GM12878 (cell line): Measurements from ENCODE around the gene CTR9.
"Not testable (repeated sequence)": the region's sequence is repeated elsewhere in the genome, so short reads cannot be mapped to it uniquely, and the experiment has no call there.

Experiments
- BRCA1 ChIP-seq: IDR thresholded peaks from 2 replicates; pipeline ENCODE4 v1.6.1; 2011; ENCODE audit warnings: low read depth, low read length, improper control_type of control experiment
- CBX5 ChIP-seq: sonication (generic); IDR thresholded peaks from 2 replicates; pipeline ENCODE4 v1.6.1; 2016; ENCODE audit warnings: low read depth, moderate library complexity, mild to moderate bottlenecking, inconsistent platforms
- HCFC1 ChIP-seq: fragments of 150-350 bp; IDR thresholded peaks from 2 replicates; pipeline ENCODE4 v1.6.1; 2014; ENCODE audit warnings: low read length
- HDAC6 ChIP-seq: fragments of 200-600 bp; sonication (generic); IDR thresholded peaks from one replicate; pipeline ENCODE4 v1.8.0; 2017; ENCODE audit warnings: antibody characterized with exemption; ENCODE audit not compliant: unreplicated experiment
- NBN ChIP-seq: fragments of 450-650 bp; IDR thresholded peaks from 2 replicates; pipeline ENCODE4 v1.6.1; 2016
- POLR2A ChIP-seq: IDR thresholded peaks from 2 replicates; pipeline ENCODE4 v1.6.1; 2011; ENCODE audit warnings: low read depth, mild to moderate bottlenecking, low read length
- POLR2AphosphoS5 ChIP-seq: IDR thresholded peaks from 2 replicates; pipeline ENCODE4 v1.6.1; 2011; ENCODE audit warnings: mild to moderate bottlenecking, low read length, inconsistent platforms
- RCOR1 ChIP-seq: conservative IDR thresholded peaks from 2 replicates; pipeline ENCODE4 v1.6.1; 2012; ENCODE audit warnings: low read depth, low read length, improper control_type of control experiment
- TAF1 ChIP-seq: IDR thresholded peaks from 2 replicates; pipeline ENCODE4 v1.6.1; 2011; ENCODE audit warnings: mild to moderate bottlenecking, low read depth, low read length, borderline replicate concordance
- ZZZ3 ChIP-seq: IDR thresholded peaks from 2 replicates; pipeline ENCODE4 v1.6.1; 2011; ENCODE audit warnings: low read depth; ENCODE audit not compliant: control insufficient read depth, insufficient read length
- TF ChIP-seq, protein P1 (sequence below), 3 experiments: IDR thresholded peaks in 2 of 3; conservative IDR thresholded peaks in 1 of 3; 2 replicates each; pipeline ENCODE4 v1.5.1; 2011; ENCODE audit warnings: low read depth in 3 of 3, low read length in 3 of 3, mild to moderate bottlenecking in 3 of 3, control low read depth in 2 of 3, moderate library complexity in 2 of 3, inconsistent platforms in 1 of 3, mixed read lengths in 1 of 3; ENCODE audit not compliant: control insufficient read depth in 2 of 3, insufficient read depth in 1 of 3; ENCODE audit errors: extremely low read depth in 1 of 3
- TF ChIP-seq, protein P2 (sequence below): fragments of 450-650 bp; IDR thresholded peaks from 2 replicates; pipeline ENCODE4 v1.6.1; 2017; ENCODE audit warnings: mild to moderate bottlenecking, moderate library complexity
- TF ChIP-seq, protein P3 (sequence below): IDR thresholded peaks from 2 replicates; pipeline ENCODE4 v1.6.1; 2011; ENCODE audit warnings: low read depth, low read length, improper control_type of control experiment, borderline replicate concordance

DNA sequence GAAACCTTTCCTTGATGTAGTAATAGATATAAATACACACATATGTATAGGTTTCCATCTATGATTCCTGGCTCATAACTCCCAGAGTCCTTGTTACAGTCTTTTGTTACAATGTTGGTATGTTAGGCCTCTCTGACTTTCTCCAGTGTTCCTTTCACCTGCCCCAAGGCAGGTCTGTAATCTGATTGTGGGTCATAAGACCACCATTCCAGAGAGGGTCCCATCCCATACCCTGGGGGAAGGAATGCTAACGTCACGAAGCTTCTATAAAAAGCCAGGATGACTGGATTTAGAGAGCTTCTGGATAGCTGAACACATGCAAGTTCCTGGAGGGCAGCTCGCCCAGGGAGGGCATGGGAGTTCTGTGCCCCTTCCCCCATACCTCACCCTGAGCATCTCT is 71.4 kb downstream of the CTR9 start:
- not testable (repeated sequence) for TF ChIP-seq NBN, HCFC1, RCOR1, POLR2A, BRCA1, ZZZ3, TAF1, HDAC6, CBX5, POLR2AphosphoS5
- TF ChIP-seq, protein P1, sequence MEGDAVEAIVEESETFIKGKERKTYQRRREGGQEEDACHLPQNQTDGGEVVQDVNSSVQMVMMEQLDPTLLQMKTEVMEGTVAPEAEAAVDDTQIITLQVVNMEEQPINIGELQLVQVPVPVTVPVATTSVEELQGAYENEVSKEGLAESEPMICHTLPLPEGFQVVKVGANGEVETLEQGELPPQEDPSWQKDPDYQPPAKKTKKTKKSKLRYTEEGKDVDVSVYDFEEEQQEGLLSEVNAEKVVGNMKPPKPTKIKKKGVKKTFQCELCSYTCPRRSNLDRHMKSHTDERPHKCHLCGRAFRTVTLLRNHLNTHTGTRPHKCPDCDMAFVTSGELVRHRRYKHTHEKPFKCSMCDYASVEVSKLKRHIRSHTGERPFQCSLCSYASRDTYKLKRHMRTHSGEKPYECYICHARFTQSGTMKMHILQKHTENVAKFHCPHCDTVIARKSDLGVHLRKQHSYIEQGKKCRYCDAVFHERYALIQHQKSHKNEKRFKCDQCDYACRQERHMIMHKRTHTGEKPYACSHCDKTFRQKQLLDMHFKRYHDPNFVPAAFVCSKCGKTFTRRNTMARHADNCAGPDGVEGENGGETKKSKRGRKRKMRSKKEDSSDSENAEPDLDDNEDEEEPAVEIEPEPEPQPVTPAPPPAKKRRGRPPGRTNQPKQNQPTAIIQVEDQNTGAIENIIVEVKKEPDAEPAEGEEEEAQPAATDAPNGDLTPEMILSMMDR (IDR thresholded peaks at IDR 0.05 in 2 of 3, conservative IDR thresholded peaks at IDR 0.05 in 1 of 3; ENCODE audit: control insufficient read depth in 2 of 3, extremely low read depth in 1 of 3, insufficient read depth in 1 of 3, low read depth in 3 of 3, low read length in 3 of 3) = not testable (repeated sequence)
- TF ChIP-seq, protein P2, sequence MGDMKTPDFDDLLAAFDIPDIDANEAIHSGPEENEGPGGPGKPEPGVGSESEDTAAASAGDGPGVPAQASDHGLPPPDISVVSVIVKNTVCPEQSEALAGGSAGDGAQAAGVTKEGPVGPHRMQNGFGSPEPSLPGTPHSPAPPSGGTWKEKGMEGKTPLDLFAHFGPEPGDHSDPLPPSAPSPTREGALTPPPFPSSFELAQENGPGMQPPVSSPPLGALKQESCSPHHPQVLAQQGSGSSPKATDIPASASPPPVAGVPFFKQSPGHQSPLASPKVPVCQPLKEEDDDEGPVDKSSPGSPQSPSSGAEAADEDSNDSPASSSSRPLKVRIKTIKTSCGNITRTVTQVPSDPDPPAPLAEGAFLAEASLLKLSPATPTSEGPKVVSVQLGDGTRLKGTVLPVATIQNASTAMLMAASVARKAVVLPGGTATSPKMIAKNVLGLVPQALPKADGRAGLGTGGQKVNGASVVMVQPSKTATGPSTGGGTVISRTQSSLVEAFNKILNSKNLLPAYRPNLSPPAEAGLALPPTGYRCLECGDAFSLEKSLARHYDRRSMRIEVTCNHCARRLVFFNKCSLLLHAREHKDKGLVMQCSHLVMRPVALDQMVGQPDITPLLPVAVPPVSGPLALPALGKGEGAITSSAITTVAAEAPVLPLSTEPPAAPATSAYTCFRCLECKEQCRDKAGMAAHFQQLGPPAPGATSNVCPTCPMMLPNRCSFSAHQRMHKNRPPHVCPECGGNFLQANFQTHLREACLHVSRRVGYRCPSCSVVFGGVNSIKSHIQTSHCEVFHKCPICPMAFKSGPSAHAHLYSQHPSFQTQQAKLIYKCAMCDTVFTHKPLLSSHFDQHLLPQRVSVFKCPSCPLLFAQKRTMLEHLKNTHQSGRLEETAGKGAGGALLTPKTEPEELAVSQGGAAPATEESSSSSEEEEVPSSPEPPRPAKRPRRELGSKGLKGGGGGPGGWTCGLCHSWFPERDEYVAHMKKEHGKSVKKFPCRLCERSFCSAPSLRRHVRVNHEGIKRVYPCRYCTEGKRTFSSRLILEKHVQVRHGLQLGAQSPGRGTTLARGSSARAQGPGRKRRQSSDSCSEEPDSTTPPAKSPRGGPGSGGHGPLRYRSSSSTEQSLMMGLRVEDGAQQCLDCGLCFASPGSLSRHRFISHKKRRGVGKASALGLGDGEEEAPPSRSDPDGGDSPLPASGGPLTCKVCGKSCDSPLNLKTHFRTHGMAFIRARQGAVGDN = not testable (repeated sequence)
- TF ChIP-seq, protein P3, sequence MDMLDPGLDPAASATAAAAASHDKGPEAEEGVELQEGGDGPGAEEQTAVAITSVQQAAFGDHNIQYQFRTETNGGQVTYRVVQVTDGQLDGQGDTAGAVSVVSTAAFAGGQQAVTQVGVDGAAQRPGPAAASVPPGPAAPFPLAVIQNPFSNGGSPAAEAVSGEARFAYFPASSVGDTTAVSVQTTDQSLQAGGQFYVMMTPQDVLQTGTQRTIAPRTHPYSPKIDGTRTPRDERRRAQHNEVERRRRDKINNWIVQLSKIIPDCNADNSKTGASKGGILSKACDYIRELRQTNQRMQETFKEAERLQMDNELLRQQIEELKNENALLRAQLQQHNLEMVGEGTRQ = not testable (repeated sequence)
